GM19324 (cell line): ENCODE measurements around the gene SH3RF3.

ENCODE experiments used
- ATAC-seq: cut with Tn5 transposase; IDR thresholded peaks from one replicate; pipeline ENCODE4 v1.9.1; 2021; ENCODE audit warnings: mild to moderate bottlenecking, moderate library complexity; ENCODE audit not compliant: unreplicated experiment, low FRiP score

Gene SH3RF3

GRCh38 chr2:109128616-109129355, at the start of gene SH3RF3:
Gene SH3RF3, plus strand, starts transcription at chr2:109129205.
- ATAC-seq: no peak

GRCh38 chr2:109079590-109079989, 49.4 kb upstream of the SH3RF3 start:
- ATAC-seq: no peak

GRCh38 chr2:109080109-109080508, 48.9 kb upstream of the SH3RF3 start:
- ATAC-seq: no peak

GRCh38 chr2:109080757-109081156, 48.2 kb upstream of the SH3RF3 start:
- ATAC-seq: no peak

- no peak for ATAC-seq
Measured at GRCh38 chr2:109081374-109081773, 47.6 kb upstream of the SH3RF3 start.

GRCh38 chr2:109083771-109084170, 45.2 kb upstream of the SH3RF3 start:
- ATAC-seq: no peak

GRCh38 chr2:109084341-109084740, 44.7 kb upstream of the SH3RF3 start:
- no peak for ATAC-seq

- ATAC-seq: no peak
Measured at GRCh38 chr2:109085912-109086742, 42.9 kb upstream of the SH3RF3 start.

GRCh38 chr2:109086743-109087020, 42.3 kb upstream of the SH3RF3 start:
- ATAC-seq: no peak

GRCh38 chr2:109087055-109087663, 41.8 kb upstream of the SH3RF3 start:
- ATAC-seq: no peak

GRCh38 chr2:109089602-109090300, 39.3 kb upstream of the SH3RF3 start:
- ATAC-seq: no peak

- ATAC-seq: no peak
Measured at GRCh38 chr2:109091526-109091925, 37.5 kb upstream of the SH3RF3 start.

GRCh38 chr2:109094144-109094543, 34.9 kb upstream of the SH3RF3 start:
- ATAC-seq: no peak

GRCh38 chr2:109098251-109098920, 30.6 kb upstream of the SH3RF3 start:
- ATAC-seq: no peak

- no peak for ATAC-seq
Measured at GRCh38 chr2:109098921-109099273, 30.1 kb upstream of the SH3RF3 start.

- ATAC-seq: no peak
Measured at GRCh38 chr2:109102588-109103233, 26.3 kb upstream of the SH3RF3 start.

- no peak for ATAC-seq
Measured at GRCh38 chr2:109105113-109105512, 23.9 kb upstream of the SH3RF3 start.

- no peak for ATAC-seq
Measured at GRCh38 chr2:109108740-109109139, 20.3 kb upstream of the SH3RF3 start.

GRCh38 chr2:109109342-109109741, 19.7 kb upstream of the SH3RF3 start:
- ATAC-seq: no peak

GRCh38 chr2:109110170-109110569, 18.8 kb upstream of the SH3RF3 start:
- ATAC-seq: no peak
